Progenitor cell of endocrine pancreas (in vitro differentiated cells): Measurements from ENCODE around the gene SLX4. TPM values are rescaled to one million over a fixed set of nuclear protein-coding genes. Genes with fewer than 3 reads are reported as not detected.

ENCODE experiments used
- DNase-seq: peaks from one replicate; pipeline ENCODE4 v3.0.0; 2021; ENCODE audit warnings: low spot score; ENCODE audit not compliant: unreplicated experiment
- H3K27ac Mint-ChIP-seq: 2 replicates; pipeline ENCODE4 v1.8.0; 2021; ENCODE audit warnings: mild to moderate bottlenecking, moderate library complexity, mixed read lengths
- H3K27me3 Mint-ChIP-seq: 2 replicates; pipeline ENCODE4 v1.8.0; 2021; ENCODE audit warnings: mixed read lengths
- H3K36me3 Mint-ChIP-seq: 2 replicates; pipeline ENCODE4 v1.8.0; 2022; ENCODE audit warnings: mixed read lengths; ENCODE audit not compliant: insufficient read depth
- H3K4me1 Mint-ChIP-seq: 2 replicates; pipeline ENCODE4 v1.8.0; 2021; ENCODE audit warnings: low read depth, mixed read lengths
- H3K4me3 Mint-ChIP-seq: 2 replicates; pipeline ENCODE4 v1.8.0; 2021; ENCODE audit warnings: low read depth, mild to moderate bottlenecking, moderate library complexity, mixed read lengths
- H3K9me3 Mint-ChIP-seq: 2 replicates; pipeline ENCODE4 v1.8.0; 2021; ENCODE audit warnings: low read depth, mixed read lengths
- CTCF ChIP-seq: fragments of 200-600 bp; sonication (generic); IDR thresholded peaks from one replicate; pipeline ENCODE4 v1.5.0; 2021; ENCODE audit warnings: antibody characterized with exemption, mild to moderate bottlenecking; ENCODE audit not compliant: unreplicated experiment
- total RNA-seq: library from RNA; stranded (reverse); gene quantifications from 2 replicates; pipeline ENCODE4 v1.2.1, GENCODE V29; 2021

The SLX4 gene
- total RNA-seq, 1 donor from 2014 or later: 14.0 TPM

GRCh38 chr16:3553138-3553923, 58.1 kb downstream of the SLX4 start:
- H3K4me1 Mint-ChIP-seq: no peaks in the 10 kb centered on the region
- H3K27ac Mint-ChIP-seq: no peak overlapping the region
- no peaks in the 10 kb centered on the region for H3K36me3 Mint-ChIP-seq
- no peak for DNase-seq
- peaks cover 12% of the 10 kb centered on the region for H3K9me3 Mint-ChIP-seq
- H3K27me3 Mint-ChIP-seq: no peaks in the 10 kb centered on the region
- no peak for TF ChIP-seq CTCF
- H3K4me3 Mint-ChIP-seq: no peak overlapping the region

GRCh38 chr16:3550851-3551847, 60.3 kb downstream of the SLX4 start:
- H3K4me1 Mint-ChIP-seq: no peaks in the 10 kb centered on the region
- H3K9me3 Mint-ChIP-seq: peaks cover 12% of the 10 kb centered on the region

GRCh38 chr16:3549906-3550305, 61.5 kb downstream of the SLX4 start:
- no peak for TF ChIP-seq CTCF
- no peaks in the 10 kb centered on the region for H3K27me3 Mint-ChIP-seq
- DNase-seq: no peak
- no peaks in the 10 kb centered on the region for H3K36me3 Mint-ChIP-seq
- no peak overlapping the region for H3K27ac Mint-ChIP-seq
- H3K9me3 Mint-ChIP-seq: peaks cover 12% of the 10 kb centered on the region
- H3K4me3 Mint-ChIP-seq: no peak overlapping the region
- no peaks in the 10 kb centered on the region for H3K4me1 Mint-ChIP-seq

More at GRCh38 chr16:3550851-3551847, 60.3 kb downstream of the SLX4 start:
- H3K4me3 Mint-ChIP-seq: no peak overlapping the region
- DNase-seq: no peak
- H3K36me3 Mint-ChIP-seq: no peaks in the 10 kb centered on the region
- no peak overlapping the region for H3K27ac Mint-ChIP-seq
- TF ChIP-seq CTCF: no peak
- H3K27me3 Mint-ChIP-seq: no peaks in the 10 kb centered on the region

GRCh38 chr16:3548859-3549258, 62.5 kb downstream of the SLX4 start:
- Mint-ChIP-seq H3K9me3 (peaks cover 12% of the 10 kb centered on the region), H3K4me3 (no peak overlapping the region), H3K36me3 (no peaks in the 10 kb centered on the region), H3K27me3 (no peaks in the 10 kb centered on the region), H3K4me1 (no peaks in the 10 kb centered on the region), H3K27ac (no peak overlapping the region)
- DNase-seq: no peak
- TF ChIP-seq CTCF: no peak

GRCh38 chr16:3548445-3548844, 63.0 kb downstream of the SLX4 start:
- TF ChIP-seq CTCF: no peak
- Mint-ChIP-seq H3K9me3 (peaks cover 12% of the 10 kb centered on the region), H3K4me3 (no peak overlapping the region), H3K27me3 (no peaks in the 10 kb centered on the region), H3K27ac (no peak overlapping the region), H3K36me3 (no peaks in the 10 kb centered on the region), H3K4me1 (no peaks in the 10 kb centered on the region)
- DNase-seq: no peak
